Ishikawa (cell line): Measurements from ENCODE around the gene DHX32.

ENCODE experiments used
- CEBPB ChIP-seq: IDR thresholded peaks from 2 replicates; pipeline ENCODE4 v1.6.1; 2012
- CREB1 ChIP-seq: IDR thresholded peaks from 2 replicates; pipeline ENCODE4 v1.6.1; 2012; ENCODE audit warnings: low read depth
- EGR1 ChIP-seq: IDR thresholded peaks from 2 replicates; pipeline ENCODE4 v1.6.1; 2012
- EP300 ChIP-seq: IDR thresholded peaks from 2 replicates; pipeline ENCODE4 v1.6.1; 2012; ENCODE audit warnings: borderline replicate concordance
- FOXM1 ChIP-seq: IDR thresholded peaks from 2 replicates; pipeline ENCODE4 v1.6.1; 2012; ENCODE audit warnings: low read depth, borderline replicate concordance
- MAX ChIP-seq: IDR thresholded peaks from 2 replicates; pipeline ENCODE4 v1.6.1; 2012
- RAD21 ChIP-seq: IDR thresholded peaks from 2 replicates; pipeline ENCODE4 v1.6.1; 2012; ENCODE audit warnings: low read depth
- REST ChIP-seq: IDR thresholded peaks from 2 replicates; pipeline ENCODE4 v1.6.1; 2012; ENCODE audit warnings: low read depth, mild to moderate bottlenecking
- TAF1 ChIP-seq: IDR thresholded peaks from 2 replicates; pipeline ENCODE4 v1.6.1; 2012; ENCODE audit warnings: low read depth, mild to moderate bottlenecking
- USF1 ChIP-seq: IDR thresholded peaks from 2 replicates; pipeline ENCODE4 v1.6.1; 2012
- ZBTB7A ChIP-seq: IDR thresholded peaks from 2 replicates; pipeline ENCODE4 v1.6.1; 2012; ENCODE audit warnings: low read depth

GRCh38 chr10:125817337-125817946 lies 63.6 kb downstream of the DHX32 start:
- no peak for TF ChIP-seq EP300
- no peak for TF ChIP-seq TAF1
- no peak for TF ChIP-seq FOXM1
- no peak for TF ChIP-seq CEBPB
- TF ChIP-seq EGR1: no peak
- no peak for TF ChIP-seq REST
- TF ChIP-seq ZBTB7A: no peak
- TF ChIP-seq MAX: no peak
- no peak for TF ChIP-seq CREB1
- TF ChIP-seq RAD21: no peak
- no peak for TF ChIP-seq USF1
